ENCODE data around the gene SLC25A11. TPM values are rescaled to one million over a fixed set of nuclear protein-coding genes. Genes with fewer than 3 reads are reported as not detected.
"Not testable (repeated sequence)": the region's sequence is repeated elsewhere in the genome, so short reads cannot be mapped to it uniquely, and the experiment has no call there.

Gene SLC25A11
- total RNA-seq, 1 donor from 2014 or later: 103 TPM

DNA sequence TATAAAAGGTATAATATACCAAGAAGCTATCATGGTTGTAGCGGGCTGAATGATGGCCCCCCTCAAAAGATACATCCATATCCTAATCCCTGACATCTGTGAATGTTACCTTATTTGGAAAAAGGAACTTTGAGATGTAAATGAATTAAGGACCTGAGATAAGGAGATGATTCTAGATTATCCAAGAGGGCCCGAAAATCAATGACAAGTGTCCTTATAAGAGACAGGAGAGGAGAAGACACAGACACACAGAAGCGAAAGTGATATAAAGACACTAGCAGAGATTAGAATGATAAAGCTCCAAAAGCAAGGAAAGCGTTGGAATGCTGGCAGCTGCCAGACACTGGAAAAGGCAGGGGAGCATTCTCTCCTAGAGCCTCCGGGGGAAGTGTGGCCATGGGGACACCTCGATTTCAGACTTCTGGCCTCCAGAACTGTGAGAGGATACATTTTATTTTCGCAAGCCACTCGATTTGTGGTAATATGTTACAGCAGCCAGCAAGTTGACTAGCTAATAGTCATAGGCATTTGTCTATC is 20.3 kb downstream of the SLC25A11 start:
- intact Hi-C loops (cut with micrococcal nuclease): no loop called here
- Mint-ChIP-seq H3K27me3 (ENCODE audit: low read depth) (no peaks in the 10 kb centered on the region), H3K4me1 (ENCODE audit: low read depth) (no peaks in the 10 kb centered on the region), H3K4me3 (ENCODE audit: low read depth) (no peak overlapping the region), H3K27ac (no peak overlapping the region), H3K9me3 (no peaks in the 10 kb centered on the region), H3K36me3 (ENCODE audit: low read depth) (peaks cover 4% of the 10 kb centered on the region)
- DNase-seq (ENCODE audit: low spot score): no peak

DNA sequence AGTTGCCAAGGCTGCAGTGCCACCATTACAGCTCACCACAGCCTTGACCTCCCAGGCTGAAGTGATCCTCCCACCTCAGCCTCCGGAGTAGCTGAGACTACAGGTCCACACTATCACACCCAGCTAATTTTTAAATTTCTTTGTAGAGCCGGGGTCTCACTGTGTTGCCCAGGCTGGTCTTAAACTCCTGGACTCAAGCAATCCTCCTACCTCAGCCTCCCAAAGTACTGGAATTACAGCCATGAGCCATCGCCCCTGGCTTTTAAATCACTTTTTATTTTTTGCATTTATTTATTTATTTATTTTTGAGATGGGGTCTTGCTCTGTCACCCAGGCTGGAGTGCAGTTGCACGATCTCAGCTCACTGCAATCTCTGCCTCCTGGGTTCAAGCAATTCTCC is 25.3 kb downstream of the SLC25A11 start:
- H3K9me3 Mint-ChIP-seq; H3K27me3 Mint-ChIP-seq (ENCODE audit: low read depth); H3K36me3 Mint-ChIP-seq (ENCODE audit: low read depth); H3K27ac Mint-ChIP-seq; H3K4me1 Mint-ChIP-seq (ENCODE audit: low read depth); DNase-seq (ENCODE audit: low spot score); H3K4me3 Mint-ChIP-seq (ENCODE audit: low read depth); intact Hi-C loops (cut with micrococcal nuclease): not testable (repeated sequence)

DNA sequence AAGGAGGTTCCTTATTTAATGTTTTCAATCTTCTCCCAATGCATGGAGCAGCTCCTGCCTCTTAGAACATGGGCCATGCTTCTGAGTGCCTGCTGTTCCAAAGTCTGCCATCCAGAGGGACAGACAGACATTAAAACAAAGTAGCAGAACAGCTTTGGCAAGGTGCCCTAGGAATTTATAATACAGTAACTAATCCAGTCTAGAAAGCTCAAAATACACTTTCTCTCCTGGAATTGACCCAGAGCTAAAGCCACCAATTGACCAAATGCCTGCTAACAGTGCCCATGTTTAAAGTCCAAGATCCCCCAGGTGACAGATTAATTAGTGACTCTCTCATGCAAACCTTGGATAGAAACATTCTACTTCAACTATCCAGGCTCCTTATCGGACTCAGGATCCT is 25.9 kb downstream of the SLC25A11 start:
- Mint-ChIP-seq H3K27me3 (ENCODE audit: low read depth) (peaks cover 3% of the 10 kb centered on the region), H3K9me3 (no peaks in the 10 kb centered on the region), H3K4me1 (ENCODE audit: low read depth) (no peaks in the 10 kb centered on the region), H3K36me3 (ENCODE audit: low read depth) (no peaks in the 10 kb centered on the region), H3K4me3 (ENCODE audit: low read depth) (no peak overlapping the region), H3K27ac (no peak overlapping the region)
- intact Hi-C loops (cut with micrococcal nuclease): no loop called here
- no peak for DNase-seq (ENCODE audit: low spot score)

- H3K27ac Mint-ChIP-seq: no peak overlapping the region
- intact Hi-C loops (cut with micrococcal nuclease): loop anchor here (1.0 to 10.0 kb wide), 5 partner anchors 30 to 204 kb away; partner anchors contain the start of genes PELP1 and SPAG7
- peak; percentile 72 for DNase-seq (ENCODE audit: low spot score)
- no peaks in the 10 kb centered on the region for H3K36me3 Mint-ChIP-seq (ENCODE audit: low read depth)
- no peaks in the 10 kb centered on the region for H3K4me1 Mint-ChIP-seq (ENCODE audit: low read depth)
- H3K27me3 Mint-ChIP-seq (ENCODE audit: low read depth): peaks cover 3% of the 10 kb centered on the region
- H3K4me3 Mint-ChIP-seq (ENCODE audit: low read depth): no peak overlapping the region
- no peaks in the 10 kb centered on the region for H3K9me3 Mint-ChIP-seq
These were observed 30.9 kb downstream of the SLC25A11 start for GRCh38 chr17:4908711-4909496.

GRCh38 chr17:4908301-4908700 is 31.5 kb downstream of the SLC25A11 start:
- intact Hi-C loops (cut with micrococcal nuclease): loop anchor here (2.0 to 10.0 kb wide), 3 partner anchors 36 to 204 kb away; partner anchors contain the start of genes PELP1 and SPAG7
- no peaks in the 10 kb centered on the region for H3K36me3 Mint-ChIP-seq (ENCODE audit: low read depth)
- no peaks in the 10 kb centered on the region for H3K9me3 Mint-ChIP-seq
- H3K4me1 Mint-ChIP-seq (ENCODE audit: low read depth): peaks cover 4% of the 10 kb centered on the region
- no peak for DNase-seq (ENCODE audit: low spot score)
- H3K27ac Mint-ChIP-seq: no peak overlapping the region
- H3K4me3 Mint-ChIP-seq (ENCODE audit: low read depth): no peak overlapping the region
- H3K27me3 Mint-ChIP-seq (ENCODE audit: low read depth): peaks cover 3% of the 10 kb centered on the region

DNA sequence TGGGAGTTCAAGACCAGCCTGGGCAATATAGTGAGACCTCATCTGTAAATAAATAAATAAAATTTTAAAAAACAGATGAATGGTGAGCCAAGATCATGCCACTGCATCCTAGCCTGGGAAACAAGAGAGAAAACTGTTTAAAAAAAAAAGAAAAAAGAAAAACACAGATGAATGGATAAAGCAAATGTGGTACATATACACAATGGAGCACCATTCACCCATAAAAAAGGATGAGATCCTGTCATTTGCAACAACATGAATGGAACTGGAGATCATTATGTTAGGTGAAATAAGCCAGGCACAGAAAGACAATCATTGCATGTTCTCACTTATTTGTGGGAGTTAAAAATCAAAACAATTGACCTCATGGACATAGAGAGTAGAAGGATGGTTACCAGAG is 33.2 kb downstream of the SLC25A11 start:
- not testable (repeated sequence) for H3K36me3 Mint-ChIP-seq (ENCODE audit: low read depth); DNase-seq (ENCODE audit: low spot score); H3K27me3 Mint-ChIP-seq (ENCODE audit: low read depth); H3K4me3 Mint-ChIP-seq (ENCODE audit: low read depth); H3K27ac Mint-ChIP-seq; H3K9me3 Mint-ChIP-seq
- H3K4me1 Mint-ChIP-seq (ENCODE audit: low read depth): peaks cover 17% of the 10 kb centered on the region
- intact Hi-C loops (cut with micrococcal nuclease): loop anchor here (10.0 kb wide), 1 partner anchor 202 kb away; the partner anchor contains the start of gene PELP1

DNA sequence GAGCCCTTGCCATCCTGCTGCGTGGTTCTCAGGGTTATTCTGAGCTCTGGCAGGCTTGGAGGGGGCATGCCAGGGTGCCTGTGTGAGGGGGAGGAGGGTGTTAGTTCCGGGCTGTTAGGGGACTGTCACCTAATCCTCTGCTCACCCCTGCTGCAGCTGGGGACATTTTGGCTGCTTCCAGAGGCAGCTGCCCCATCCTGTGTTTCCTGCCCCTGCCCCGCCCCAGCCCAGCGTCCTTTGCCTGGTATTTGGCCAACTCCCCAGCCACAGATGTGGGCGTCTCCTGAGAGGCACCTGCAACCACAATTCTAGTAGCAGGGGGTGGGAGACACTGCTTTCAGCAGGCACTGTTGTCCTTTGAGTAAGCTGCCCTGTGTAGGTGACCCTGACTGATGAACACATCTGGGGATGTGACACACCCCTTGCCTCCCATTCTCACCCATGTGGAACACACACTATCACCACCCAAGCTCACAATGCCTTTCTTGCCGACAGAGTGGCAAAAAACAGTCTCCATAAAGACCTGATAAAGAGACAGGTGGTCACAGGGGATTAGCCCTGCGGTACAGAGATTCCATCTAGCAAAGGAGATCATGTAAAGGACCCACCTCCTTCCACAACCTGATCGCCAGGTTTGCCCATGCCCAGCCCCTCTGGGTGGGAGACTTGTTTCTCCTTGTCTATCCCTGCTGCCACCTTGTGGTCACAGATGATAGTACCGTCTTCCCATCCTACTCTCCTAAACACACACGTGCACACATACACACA is 36.6 kb downstream of the SLC25A11 start, which contains the start of gene CHRNE:
CHRNE (minus strand) TSS at position 48 of the 768 bp plus-strand sequence; CDS start at position 13, 35 bp downstream.
- peak; percentile 65 for DNase-seq (ENCODE audit: low spot score)
- peaks cover 2% of the 10 kb centered on the region for H3K27me3 Mint-ChIP-seq (ENCODE audit: low read depth)
- peaks cover 25% of the 10 kb centered on the region for H3K4me1 Mint-ChIP-seq (ENCODE audit: low read depth)
- H3K4me3 Mint-ChIP-seq (ENCODE audit: low read depth): peak within 1 kb of the TSS; percentile 19
- intact Hi-C loops (cut with micrococcal nuclease): loop anchor here (10.0 kb wide), 1 partner anchor 198 kb away; the partner anchor contains the start of gene PELP1
- no peaks in the 10 kb centered on the region for H3K36me3 Mint-ChIP-seq (ENCODE audit: low read depth)
- H3K27ac Mint-ChIP-seq: peak within 1 kb of the TSS; percentile 43
- no peaks in the 10 kb centered on the region for H3K9me3 Mint-ChIP-seq

GRCh38 chr17:4902540-4902939 is 37.3 kb downstream of the SLC25A11 start:
- peak overlapping the region; percentile 30 for H3K27ac Mint-ChIP-seq
- no peaks in the 10 kb centered on the region for H3K36me3 Mint-ChIP-seq (ENCODE audit: low read depth)
- peaks cover 2% of the 10 kb centered on the region for H3K27me3 Mint-ChIP-seq (ENCODE audit: low read depth)
- H3K9me3 Mint-ChIP-seq: no peaks in the 10 kb centered on the region
- intact Hi-C loops (cut with micrococcal nuclease): loop anchor here (10.0 kb wide), 1 partner anchor 198 kb away; the partner anchor contains the start of gene PELP1
- peaks cover 25% of the 10 kb centered on the region for H3K4me1 Mint-ChIP-seq (ENCODE audit: low read depth)
- no peak for DNase-seq (ENCODE audit: low spot score)
- no peak overlapping the region for H3K4me3 Mint-ChIP-seq (ENCODE audit: low read depth)

- Mint-ChIP-seq H3K27ac (no peak overlapping the region), H3K9me3 (no peaks in the 10 kb centered on the region), H3K4me3 (ENCODE audit: low read depth) (peak overlapping the region; percentile 8), H3K27me3 (ENCODE audit: low read depth) (peaks cover 2% of the 10 kb centered on the region), H3K36me3 (ENCODE audit: low read depth) (peaks cover 6% of the 10 kb centered on the region), H3K4me1 (ENCODE audit: low read depth) (peaks cover 25% of the 10 kb centered on the region)
- DNase-seq (ENCODE audit: low spot score): no peak
- intact Hi-C loops (cut with micrococcal nuclease): loop anchor here (10.0 kb wide), 1 partner anchor 197 kb away; the partner anchor contains the start of gene PELP1
These were observed 38.0 kb downstream of the SLC25A11 start for GRCh38 chr17:4901648-4902344.

- Mint-ChIP-seq H3K4me1 (ENCODE audit: low read depth) (peaks cover 25% of the 10 kb centered on the region), H3K27ac (peak overlapping the region; percentile 28), H3K36me3 (ENCODE audit: low read depth) (peaks cover 8% of the 10 kb centered on the region), H3K27me3 (ENCODE audit: low read depth) (peaks cover 2% of the 10 kb centered on the region), H3K9me3 (no peaks in the 10 kb centered on the region), H3K4me3 (ENCODE audit: low read depth) (peak overlapping the region; percentile 60)
- intact Hi-C loops (cut with micrococcal nuclease): loop anchor here (10.0 kb wide), 1 partner anchor 196 kb away; the partner anchor contains the start of gene PELP1
- DNase-seq (ENCODE audit: low spot score): no peak
These were observed 38.7 kb downstream of the SLC25A11 start for GRCh38 chr17:4901108-4901647.

DNA sequence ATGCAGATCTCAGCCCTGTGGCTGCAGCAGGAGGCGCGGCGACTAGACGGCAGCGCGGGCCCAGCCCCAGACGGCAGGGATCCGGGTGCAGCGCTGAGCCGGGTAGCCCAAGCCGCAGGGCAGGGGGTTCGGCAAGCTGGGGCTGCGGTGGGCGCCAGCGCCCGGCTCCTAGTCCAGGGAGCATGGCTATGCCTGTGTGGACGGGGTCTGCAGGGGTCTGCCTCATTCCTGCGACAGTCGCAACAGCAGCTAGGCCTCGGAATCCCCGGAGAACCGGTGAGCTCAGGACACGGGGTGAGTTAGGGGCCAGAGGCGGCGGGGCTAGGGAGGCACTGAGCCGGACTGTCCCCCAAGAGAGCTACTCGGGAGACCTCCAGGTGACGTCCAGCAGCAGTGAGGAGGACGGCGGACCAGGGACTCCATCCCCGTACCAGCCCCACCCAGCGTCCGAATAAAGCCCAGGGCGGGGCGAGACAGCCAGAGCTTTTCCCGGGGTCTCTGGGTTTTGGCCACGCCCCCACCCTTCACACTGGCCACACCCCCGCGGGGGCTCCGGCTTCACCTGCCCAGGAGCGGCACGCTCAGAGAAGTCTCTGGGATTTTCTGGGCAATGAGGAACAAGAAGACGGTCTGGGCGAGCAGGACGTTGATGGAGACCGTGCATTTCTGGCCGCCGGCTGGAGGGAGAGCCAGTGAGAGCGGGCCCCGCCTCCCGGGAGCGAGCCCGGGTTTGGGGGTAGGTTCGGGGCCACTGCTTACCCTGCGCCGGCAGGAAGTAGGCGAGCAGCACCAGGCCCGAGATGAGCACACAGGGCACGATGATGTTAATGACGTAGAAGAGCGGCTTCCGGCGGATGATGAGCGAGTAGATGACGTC is 39.4 kb downstream of the SLC25A11 start:
- Mint-ChIP-seq H3K27ac (peak overlapping the region; percentile 28), H3K27me3 (ENCODE audit: low read depth) (peaks cover 2% of the 10 kb centered on the region), H3K4me1 (ENCODE audit: low read depth) (peaks cover 25% of the 10 kb centered on the region), H3K9me3 (no peaks in the 10 kb centered on the region), H3K36me3 (ENCODE audit: low read depth) (peaks cover 15% of the 10 kb centered on the region), H3K4me3 (ENCODE audit: low read depth) (peak overlapping the region; percentile 82)
- intact Hi-C loops (cut with micrococcal nuclease): loop anchor here (10.0 kb wide), 1 partner anchor 196 kb away; the partner anchor contains the start of gene PELP1
- DNase-seq (ENCODE audit: low spot score): peak; percentile 50
